Mesenchymal stem cell (in vitro differentiated cells and primary cell): ENCODE results near the gene TTLL11.

Source experiments
- DNase-seq: peaks from one replicate; pipeline ENCODE4 v3.0.0-alpha.2; 2013
- H2AFZ ChIP-seq: one replicate; pipeline ENCODE4 v1.6.1; 2013; ENCODE audit warnings: low read depth, mild to moderate bottlenecking, control low read depth, inconsistent platforms, low read length, moderate library complexity
- H2AK5ac ChIP-seq: 2 replicates; pipeline ENCODE4 v1.6.1; 2013; ENCODE audit warnings: low read length, moderate library complexity, mild to moderate bottlenecking, inconsistent platforms; ENCODE audit not compliant: severe bottlenecking
- H2BK120ac ChIP-seq: one replicate; pipeline ENCODE4 v1.6.1; 2013; ENCODE audit warnings: low read depth, mild to moderate bottlenecking, inconsistent platforms, low read length, moderate library complexity
- H2BK12ac ChIP-seq, 2 experiments: one replicate each; pipeline ENCODE4 v1.6.1; 2013; ENCODE audit warnings: inconsistent platforms in 2 of 2, low read length in 2 of 2, mild to moderate bottlenecking in 2 of 2, moderate library complexity in 2 of 2, control low read depth in 1 of 2
- H2BK15ac ChIP-seq: one replicate; pipeline ENCODE4 v1.6.1; 2013; ENCODE audit warnings: mild to moderate bottlenecking, low read depth, inconsistent platforms; ENCODE audit not compliant: poor library complexity, severe bottlenecking
- H2BK5ac ChIP-seq: 2 replicates; pipeline ENCODE4 v1.6.1; 2013; ENCODE audit warnings: low read depth, mild to moderate bottlenecking, low read length, control low read depth, inconsistent platforms; ENCODE audit not compliant: poor library complexity, severe bottlenecking
- H3K14ac ChIP-seq, 2 experiments: one replicate each; pipeline ENCODE4 v1.6.1; 2013; ENCODE audit warnings: inconsistent platforms in 2 of 2, low read length in 2 of 2, control low read depth in 1 of 2, mild to moderate bottlenecking in 1 of 2, moderate library complexity in 1 of 2
- H3K18ac ChIP-seq, 2 experiments: one replicate each; pipeline ENCODE4 v1.6.1; 2013; ENCODE audit warnings: inconsistent platforms in 2 of 2, low read length in 2 of 2, control low read depth in 1 of 2, low read depth in 1 of 2, mild to moderate bottlenecking in 1 of 2
- H3K23ac ChIP-seq, 2 experiments: one replicate each; pipeline ENCODE4 v1.6.1; 2013; ENCODE audit warnings: inconsistent platforms in 2 of 2, low read length in 2 of 2, mild to moderate bottlenecking in 2 of 2, moderate library complexity in 2 of 2, control low read depth in 1 of 2
- H3K27ac ChIP-seq: 2 replicates; pipeline ENCODE4 v1.5.1; 2013; ENCODE audit warnings: mild to moderate bottlenecking, moderate library complexity, low read length, control low read depth, inconsistent platforms; ENCODE audit not compliant: poor library complexity, severe bottlenecking
- H3K27me3 ChIP-seq, 2 experiments: 2 replicates each; pipeline versions ENCODE4 v1.6.1 to v1.7.0; 2013; ENCODE audit warnings: low read length in 2 of 2, mild to moderate bottlenecking in 2 of 2, moderate library complexity in 2 of 2, control low read depth in 1 of 2, inconsistent platforms in 1 of 2; ENCODE audit not compliant: control insufficient read depth in 1 of 2, insufficient read depth in 1 of 2
- H3K36me3 ChIP-seq, 2 experiments: 2 replicates each; pipeline versions ENCODE4 v1.6.1 to v1.7.0; 2013; ENCODE audit warnings: low read length in 2 of 2, control low read depth in 1 of 2, inconsistent platforms in 1 of 2, low read depth in 1 of 2, mild to moderate bottlenecking in 1 of 2; ENCODE audit not compliant: insufficient read depth in 2 of 2, control insufficient read depth in 1 of 2
- H3K4ac ChIP-seq, 2 experiments: one replicate each; pipeline ENCODE4 v1.6.1; 2013; ENCODE audit warnings: inconsistent platforms in 2 of 2, low read length in 2 of 2, mild to moderate bottlenecking in 2 of 2, moderate library complexity in 2 of 2, control low read depth in 1 of 2, low read depth in 1 of 2
- H3K4me1 ChIP-seq: 2 replicates; pipeline ENCODE4 v1.6.1; 2013; ENCODE audit warnings: low read depth, low read length, control low read depth; ENCODE audit not compliant: control insufficient read depth, insufficient read depth
- H3K4me2 ChIP-seq: 2 replicates; pipeline ENCODE4 v1.6.1; 2013; ENCODE audit warnings: low read length, mild to moderate bottlenecking, inconsistent platforms; ENCODE audit not compliant: poor library complexity, severe bottlenecking
- H3K4me3 ChIP-seq, 2 experiments: 2 replicates each; pipeline versions ENCODE4 v1.5.1 to v1.7.0; 2013; ENCODE audit warnings: low read length in 2 of 2, mild to moderate bottlenecking in 2 of 2, control low read depth in 1 of 2, low read depth in 1 of 2; ENCODE audit not compliant: insufficient read depth in 1 of 2
- H3K79me1 ChIP-seq: replicated peaks from 2 replicates; pipeline ENCODE4 v1.6.1; 2013; ENCODE audit warnings: mild to moderate bottlenecking, control low read depth, low read length, inconsistent platforms; ENCODE audit not compliant: poor library complexity, severe bottlenecking
- H3K9ac ChIP-seq: 2 replicates; pipeline ENCODE4 v1.7.0; 2013; ENCODE audit warnings: mild to moderate bottlenecking, low read length, moderate library complexity
- H3K9me3 ChIP-seq: 2 replicates; pipeline ENCODE4 v1.7.0; 2013; ENCODE audit warnings: mild to moderate bottlenecking, low read length; ENCODE audit not compliant: control insufficient read depth
- H4K8ac ChIP-seq: one replicate; pipeline ENCODE4 v1.6.1; 2013; ENCODE audit warnings: inconsistent platforms, mild to moderate bottlenecking, low read length, moderate library complexity
- H4K91ac ChIP-seq: one replicate; pipeline ENCODE4 v1.6.1; 2013; ENCODE audit warnings: mild to moderate bottlenecking, low read length, inconsistent platforms
- WGBS: methylation state at CpG from one replicate; pipeline ENCODE4 v1.1.7; 2013; ENCODE audit warnings: mixed read lengths; 5-methylcytosine and 5-hydroxymethylcytosine counted together

The TTLL11 gene

GRCh38 chr9:122110100-122110833 is 17.2 kb upstream of the TTLL11 start:
- H4K8ac ChIP-seq: no peak overlapping the region
- no peak overlapping the region for H2BK12ac ChIP-seq
- no peak overlapping the region for H3K27ac ChIP-seq
- no peak overlapping the region for H3K4ac ChIP-seq
- no peak for DNase-seq
- H2AK5ac ChIP-seq: no peak overlapping the region
- H3K4me1 ChIP-seq: peaks cover 4% of the 10 kb centered on the region
- no peak overlapping the region for H3K14ac ChIP-seq
- H3K79me1 ChIP-seq: no peaks in the 10 kb centered on the region
- H2BK5ac ChIP-seq: no peak overlapping the region
- H2BK120ac ChIP-seq: no peak overlapping the region
- H2AFZ ChIP-seq: no peak overlapping the region
- no peak overlapping the region for H3K9ac ChIP-seq
- no peak overlapping the region for H3K18ac ChIP-seq
- H3K23ac ChIP-seq: no peak overlapping the region
- H3K4me3 ChIP-seq: no peak overlapping the region
- no peak overlapping the region for H3K4me2 ChIP-seq
- no peaks in the 10 kb centered on the region for H3K36me3 ChIP-seq
- H2BK15ac ChIP-seq: no peak overlapping the region
- peaks cover 22 to 37% of the 10 kb centered on the region in 2 experiments for H3K27me3 ChIP-seq
- WGBS: 84% methylated on average over 7 of the region's 7 CpGs
- no peaks in the 10 kb centered on the region for H3K9me3 ChIP-seq
- H4K91ac ChIP-seq: no peak overlapping the region

- Histone ChIP-seq H4K91ac (no peak overlapping the region), H3K4me2 (no peak overlapping the region), H3K4ac (no peak overlapping the region), H3K4me3 (no peak overlapping the region), H2BK12ac (no peak overlapping the region), H4K8ac (no peak overlapping the region), H2AFZ (no peak overlapping the region), H3K4me1 (peaks cover 3% of the 10 kb centered on the region), H2BK120ac (no peak overlapping the region), H2BK5ac (no peak overlapping the region), H3K23ac (no peak overlapping the region), H3K27me3 (peaks cover 12 to 27% of the 10 kb centered on the region in 2 experiments), H3K36me3 (no peaks in the 10 kb centered on the region), H2AK5ac (no peak overlapping the region), H3K14ac (no peak overlapping the region), H3K27ac (no peak overlapping the region), H3K18ac (no peak overlapping the region), H3K9me3 (peaks cover 1% of the 10 kb centered on the region), H2BK15ac (no peak overlapping the region), H3K79me1 (no peaks in the 10 kb centered on the region), H3K9ac (no peak overlapping the region)
- DNase-seq: no peak
- WGBS: 73% methylated on average over 2 of the region's 3 CpGs
These were observed 16.1 kb upstream of the TTLL11 start for GRCh38 chr9:122109035-122109813.

GRCh38 chr9:122107291-122107805 is 14.2 kb upstream of the TTLL11 start:
- Histone ChIP-seq H3K18ac (no peak overlapping the region), H3K79me1 (no peaks in the 10 kb centered on the region), H4K8ac (no peak overlapping the region), H3K4ac (no peak overlapping the region), H3K4me2 (no peak overlapping the region), H2BK5ac (no peak overlapping the region), H3K9ac (no peak overlapping the region), H4K91ac (no peak overlapping the region), H3K27ac (no peak overlapping the region), H2BK12ac (no peak overlapping the region), H3K23ac (no peak overlapping the region), H2AFZ (no peak overlapping the region), H3K4me3 (no peak overlapping the region), H2BK120ac (no peak overlapping the region), H3K9me3 (peaks cover 11% of the 10 kb centered on the region), H2BK15ac (no peak overlapping the region), H3K14ac (no peak overlapping the region), H3K27me3 (peaks cover 1 to 11% of the 10 kb centered on the region in 2 experiments), H3K36me3 (no peaks in the 10 kb centered on the region), H3K4me1 (peaks cover 2% of the 10 kb centered on the region), H2AK5ac (no peak overlapping the region)
- WGBS: 59% methylated on average over 7 of the region's 7 CpGs
- DNase-seq: no peak

- Histone ChIP-seq H3K23ac (peak overlapping the region in 1 of 2 experiments; percentile 18), H4K91ac (no peak overlapping the region), H2AFZ (no peak overlapping the region), H3K4me1 (peaks cover 1% of the 10 kb centered on the region), H3K27me3 (peaks cover 0 to 7% of the 10 kb centered on the region in 2 experiments), H2BK5ac (no peak overlapping the region), H4K8ac (no peak overlapping the region), H3K4me2 (no peak overlapping the region), H3K36me3 (no peaks in the 10 kb centered on the region), H3K79me1 (no peaks in the 10 kb centered on the region), H2BK15ac (no peak overlapping the region), H3K4me3 (no peak overlapping the region), H3K4ac (no peak overlapping the region), H3K14ac (no peak overlapping the region), H2BK12ac (no peak overlapping the region), H3K9ac (no peak overlapping the region), H3K27ac (no peak overlapping the region), H2BK120ac (no peak overlapping the region), H3K9me3 (peaks cover 11% of the 10 kb centered on the region), H3K18ac (no peak overlapping the region), H2AK5ac (no peak overlapping the region)
- DNase-seq: no peak
- WGBS: 47% methylated on average over 2 of the region's 2 CpGs
These were observed 13.5 kb upstream of the TTLL11 start for GRCh38 chr9:122106576-122106975.
